Measurements from ENCODE around the gene CDH8.
"Not testable (repeated sequence)": the region's sequence is repeated elsewhere in the genome, so short reads cannot be mapped to it uniquely, and the experiment has no call there.

CDH8 gene

GRCh38 chr16:61934601-61935000 lies 101.6 kb downstream of the CDH8 start:
- no peaks in the 10 kb centered on the region for H3K36me3 Mint-ChIP-seq (ENCODE audit: low read depth)
- no peak overlapping the region for H3K4me3 Mint-ChIP-seq
- no peaks in the 10 kb centered on the region for H3K9me3 Mint-ChIP-seq
- no peaks in the 10 kb centered on the region for H3K4me1 Mint-ChIP-seq (ENCODE audit: low read depth)
- no peak overlapping the region for H3K27ac Mint-ChIP-seq
- no peaks in the 10 kb centered on the region for H3K27me3 Mint-ChIP-seq

GRCh38 chr16:61929776-61930175 lies 106.5 kb downstream of the CDH8 start:
- Mint-ChIP-seq H3K9me3 (no peaks in the 10 kb centered on the region), H3K4me3 (no peak overlapping the region), H3K36me3 (ENCODE audit: low read depth) (no peaks in the 10 kb centered on the region), H3K4me1 (ENCODE audit: low read depth) (no peaks in the 10 kb centered on the region), H3K27me3 (no peaks in the 10 kb centered on the region), H3K27ac (no peak overlapping the region)

- H3K27me3 Mint-ChIP-seq: no peaks in the 10 kb centered on the region
- no peaks in the 10 kb centered on the region for H3K9me3 Mint-ChIP-seq
- no peaks in the 10 kb centered on the region for H3K36me3 Mint-ChIP-seq (ENCODE audit: low read depth)
- no peak overlapping the region for H3K27ac Mint-ChIP-seq
- no peaks in the 10 kb centered on the region for H3K4me1 Mint-ChIP-seq (ENCODE audit: low read depth)
- no peak overlapping the region for H3K4me3 Mint-ChIP-seq
Measured at GRCh38 chr16:61926766-61927165, 109.5 kb downstream of the CDH8 start.

GRCh38 chr16:61923629-61924028 lies 112.6 kb downstream of the CDH8 start:
- H3K36me3 Mint-ChIP-seq (ENCODE audit: low read depth): no peaks in the 10 kb centered on the region
- no peaks in the 10 kb centered on the region for H3K27me3 Mint-ChIP-seq
- no peaks in the 10 kb centered on the region for H3K9me3 Mint-ChIP-seq
- no peak overlapping the region for H3K27ac Mint-ChIP-seq
- no peaks in the 10 kb centered on the region for H3K4me1 Mint-ChIP-seq (ENCODE audit: low read depth)
- H3K4me3 Mint-ChIP-seq: no peak overlapping the region

GRCh38 chr16:61921373-61921772 lies 114.9 kb downstream of the CDH8 start:
- Mint-ChIP-seq H3K4me3 (no peak overlapping the region), H3K36me3 (ENCODE audit: low read depth) (no peaks in the 10 kb centered on the region), H3K9me3 (no peaks in the 10 kb centered on the region), H3K27ac (no peak overlapping the region), H3K27me3 (no peaks in the 10 kb centered on the region), H3K4me1 (ENCODE audit: low read depth) (no peaks in the 10 kb centered on the region)

DNA sequence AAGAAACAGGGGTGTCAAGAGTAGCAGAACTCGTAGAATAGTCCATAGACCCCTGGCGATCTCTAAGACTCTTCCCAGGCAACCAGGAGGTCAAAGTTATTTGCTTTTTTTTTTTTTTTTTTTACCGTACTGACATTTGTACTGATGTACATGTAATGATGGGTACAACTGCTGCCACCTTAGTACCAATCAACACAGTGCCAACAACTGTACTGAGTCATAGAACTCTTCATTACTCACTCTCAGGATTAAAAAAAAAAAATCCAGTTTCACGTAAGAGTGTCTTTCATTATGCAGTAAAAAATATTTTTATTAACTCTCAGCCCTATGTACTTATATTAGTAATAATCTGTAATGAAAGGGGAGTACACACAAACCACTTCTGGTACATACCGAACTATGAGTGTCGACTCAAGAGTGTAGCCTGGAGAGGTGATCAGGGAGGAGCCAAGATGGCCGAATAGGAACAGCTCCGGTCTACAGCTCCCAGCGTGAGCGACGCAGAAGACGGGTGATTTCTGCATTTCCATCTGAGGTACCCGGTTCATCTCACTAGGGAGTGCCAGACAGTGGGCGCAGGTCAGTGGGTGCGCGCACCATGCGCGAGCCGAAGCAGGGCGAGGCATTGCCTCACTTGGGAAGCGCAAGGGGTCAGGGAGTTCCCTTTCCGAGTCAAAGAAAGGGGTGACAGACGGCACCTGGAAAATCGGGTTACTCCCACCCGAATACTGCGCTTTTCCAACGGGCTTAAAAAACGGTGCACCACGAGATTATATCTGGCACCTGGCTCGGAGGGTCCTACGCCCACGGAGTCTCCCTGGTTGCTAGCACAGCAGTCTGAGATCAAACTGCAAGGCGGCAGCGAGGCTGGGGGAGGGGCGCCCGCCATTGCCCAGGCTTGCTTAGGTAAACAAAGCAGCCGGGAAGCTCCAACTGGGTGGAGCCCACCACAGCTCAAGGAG lies 118.1 kb downstream of the CDH8 start:
- not testable (repeated sequence) for H3K4me3 Mint-ChIP-seq; H3K27me3 Mint-ChIP-seq; H3K36me3 Mint-ChIP-seq (ENCODE audit: low read depth); H3K27ac Mint-ChIP-seq; H3K4me1 Mint-ChIP-seq (ENCODE audit: low read depth); H3K9me3 Mint-ChIP-seq

GRCh38 chr16:61915569-61915968 lies 120.7 kb downstream of the CDH8 start:
- no peaks in the 10 kb centered on the region for H3K36me3 Mint-ChIP-seq (ENCODE audit: low read depth)
- no peaks in the 10 kb centered on the region for H3K27me3 Mint-ChIP-seq
- H3K4me1 Mint-ChIP-seq (ENCODE audit: low read depth): no peaks in the 10 kb centered on the region
- no peak overlapping the region for H3K27ac Mint-ChIP-seq
- H3K4me3 Mint-ChIP-seq: no peak overlapping the region
- H3K9me3 Mint-ChIP-seq: peaks cover 8% of the 10 kb centered on the region

- no peaks in the 10 kb centered on the region for H3K27me3 Mint-ChIP-seq
- H3K4me3 Mint-ChIP-seq: no peak overlapping the region
- no peaks in the 10 kb centered on the region for H3K4me1 Mint-ChIP-seq (ENCODE audit: low read depth)
- no peak overlapping the region for H3K27ac Mint-ChIP-seq
- no peaks in the 10 kb centered on the region for H3K36me3 Mint-ChIP-seq (ENCODE audit: low read depth)
- peaks cover 6% of the 10 kb centered on the region for H3K9me3 Mint-ChIP-seq
Measured at GRCh38 chr16:61909074-61909473, 127.2 kb downstream of the CDH8 start.

DNA sequence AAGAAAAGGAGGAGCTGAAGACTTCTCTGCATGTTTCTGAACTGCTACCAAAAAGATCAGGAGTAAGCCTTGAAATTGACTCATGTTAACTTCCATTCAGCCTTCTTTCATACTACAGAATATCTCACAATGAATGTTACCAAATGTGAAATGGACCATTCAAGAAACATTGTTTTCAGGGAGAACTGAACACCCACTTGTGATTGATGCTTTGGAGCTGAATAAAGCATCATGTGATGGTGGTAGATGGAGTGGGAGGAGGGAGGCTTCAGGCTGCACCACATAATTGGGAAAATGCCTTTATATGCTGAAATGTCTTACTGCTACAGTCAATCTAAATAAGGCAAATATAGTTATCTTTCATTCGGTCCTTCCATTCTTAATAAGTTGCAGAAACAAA lies 127.8 kb downstream of the CDH8 start:
- Mint-ChIP-seq H3K4me3 (no peak overlapping the region), H3K27me3 (no peaks in the 10 kb centered on the region), H3K9me3 (peaks cover 9% of the 10 kb centered on the region), H3K36me3 (ENCODE audit: low read depth) (no peaks in the 10 kb centered on the region), H3K27ac (no peak overlapping the region), H3K4me1 (ENCODE audit: low read depth) (no peaks in the 10 kb centered on the region)

- Mint-ChIP-seq H3K27me3 (no peaks in the 10 kb centered on the region), H3K27ac (no peak overlapping the region), H3K4me3 (no peak overlapping the region), H3K4me1 (ENCODE audit: low read depth) (no peaks in the 10 kb centered on the region), H3K9me3 (peaks cover 19% of the 10 kb centered on the region), H3K36me3 (ENCODE audit: low read depth) (no peaks in the 10 kb centered on the region)
Measured at GRCh38 chr16:61901689-61902088, 134.5 kb downstream of the CDH8 start.

GRCh38 chr16:61900482-61900881 lies 135.8 kb downstream of the CDH8 start:
- Mint-ChIP-seq H3K27me3 (no peaks in the 10 kb centered on the region), H3K27ac (no peak overlapping the region), H3K36me3 (ENCODE audit: low read depth) (no peaks in the 10 kb centered on the region), H3K9me3 (peaks cover 21% of the 10 kb centered on the region), H3K4me3 (no peak overlapping the region), H3K4me1 (ENCODE audit: low read depth) (no peaks in the 10 kb centered on the region)

- Mint-ChIP-seq H3K36me3 (ENCODE audit: low read depth) (no peaks in the 10 kb centered on the region), H3K27ac (no peak overlapping the region), H3K4me3 (no peak overlapping the region), H3K27me3 (no peaks in the 10 kb centered on the region), H3K4me1 (ENCODE audit: low read depth) (no peaks in the 10 kb centered on the region), H3K9me3 (peaks cover 24% of the 10 kb centered on the region)
Measured at GRCh38 chr16:61897657-61898056, 138.6 kb downstream of the CDH8 start.

- Mint-ChIP-seq H3K27ac (no peak overlapping the region), H3K27me3 (no peaks in the 10 kb centered on the region), H3K4me3 (no peak overlapping the region), H3K9me3 (peaks cover 22% of the 10 kb centered on the region), H3K4me1 (ENCODE audit: low read depth) (no peaks in the 10 kb centered on the region), H3K36me3 (ENCODE audit: low read depth) (no peaks in the 10 kb centered on the region)
Measured at GRCh38 chr16:61892531-61892930, 143.7 kb downstream of the CDH8 start.

DNA sequence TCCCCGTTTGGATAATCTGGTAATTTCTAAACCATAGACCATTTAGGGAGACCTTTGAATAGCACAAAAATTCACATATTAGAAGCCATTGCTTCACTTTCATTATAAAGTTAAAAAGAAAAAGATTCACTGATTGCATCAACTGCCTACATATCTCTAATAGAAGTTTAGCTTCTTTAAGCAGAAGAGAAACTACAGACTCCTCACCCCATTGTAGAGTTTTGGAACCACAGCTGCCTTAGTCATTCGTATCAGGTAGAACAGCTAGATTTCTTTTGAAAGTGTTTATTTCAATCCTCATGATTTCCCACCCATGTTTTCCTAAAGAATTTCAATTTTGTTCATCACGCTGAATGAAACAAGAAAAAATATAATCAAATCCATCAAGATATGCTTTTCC lies 144.8 kb downstream of the CDH8 start:
- H3K9me3 Mint-ChIP-seq: peaks cover 22% of the 10 kb centered on the region
- H3K27ac Mint-ChIP-seq: no peak overlapping the region
- H3K4me1 Mint-ChIP-seq (ENCODE audit: low read depth): no peaks in the 10 kb centered on the region
- H3K4me3 Mint-ChIP-seq: no peak overlapping the region
- H3K27me3 Mint-ChIP-seq: no peaks in the 10 kb centered on the region
- no peaks in the 10 kb centered on the region for H3K36me3 Mint-ChIP-seq (ENCODE audit: low read depth)

DNA sequence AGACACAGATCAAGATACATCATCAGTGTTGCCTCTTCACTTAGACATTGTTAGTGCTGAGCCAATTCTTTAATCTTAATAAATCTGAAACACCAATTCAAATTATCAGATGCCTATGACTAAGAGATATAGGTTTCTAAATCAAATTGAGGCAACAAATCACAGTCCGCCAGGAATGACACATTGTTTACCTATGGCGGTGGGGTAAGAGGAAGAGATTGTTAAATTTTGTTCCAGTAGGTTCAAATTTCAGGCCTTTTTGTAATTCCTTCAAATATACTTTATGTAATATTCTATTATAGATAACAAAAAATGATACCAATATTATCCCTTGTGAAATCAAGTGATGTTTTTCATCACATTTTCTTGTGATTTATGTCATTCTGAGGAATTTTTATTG lies 145.9 kb downstream of the CDH8 start:
- H3K36me3 Mint-ChIP-seq (ENCODE audit: low read depth): no peaks in the 10 kb centered on the region
- no peaks in the 10 kb centered on the region for H3K27me3 Mint-ChIP-seq
- no peak overlapping the region for H3K4me3 Mint-ChIP-seq
- no peak overlapping the region for H3K27ac Mint-ChIP-seq
- peaks cover 18% of the 10 kb centered on the region for H3K9me3 Mint-ChIP-seq
- H3K4me1 Mint-ChIP-seq (ENCODE audit: low read depth): no peaks in the 10 kb centered on the region

GRCh38 chr16:61887903-61888302 lies 148.3 kb downstream of the CDH8 start:
- Mint-ChIP-seq H3K27ac (no peak overlapping the region), H3K4me3 (no peak overlapping the region), H3K9me3 (peaks cover 13% of the 10 kb centered on the region), H3K4me1 (ENCODE audit: low read depth) (no peaks in the 10 kb centered on the region), H3K36me3 (ENCODE audit: low read depth) (no peaks in the 10 kb centered on the region), H3K27me3 (no peaks in the 10 kb centered on the region)

All from stimulated activated naive CD8-positive, alpha-beta T cell treated with anti-CD3 and anti-CD28 coated beads, Interleukin-15, Interleukin-2, amounts not matched to agents 100 ng/mL and 50 ng/mL, for 24 hours (primary cell).